AML-193 (cell line): ENCODE data around the gene IPPK.

Source experiments
- DNase-seq, 2 experiments: peaks; one replicate each; lab custom pipeline; 2025; lab: John Stamatoyannopoulos, UW

Gene IPPK

DNA sequence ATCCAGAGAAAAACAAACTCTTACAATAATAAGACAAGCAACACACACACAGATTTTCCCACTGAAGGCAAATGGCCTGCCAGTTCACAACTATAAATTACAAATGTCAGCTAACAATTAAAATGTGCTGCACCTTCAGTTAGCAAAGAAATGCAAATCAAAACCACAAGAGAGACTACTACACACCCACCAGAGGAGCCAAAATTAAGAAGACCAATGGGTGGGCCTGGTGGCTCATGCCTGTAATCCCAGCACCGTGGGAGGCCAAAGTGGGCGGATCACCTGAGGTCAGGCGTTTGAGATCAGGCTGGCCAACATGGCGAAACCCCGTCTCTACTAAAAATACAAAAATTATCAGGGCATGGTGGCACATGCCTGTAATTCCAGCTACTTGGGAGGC lies 15.1 kb upstream of the IPPK start:
- no peak for DNase-seq

DNA sequence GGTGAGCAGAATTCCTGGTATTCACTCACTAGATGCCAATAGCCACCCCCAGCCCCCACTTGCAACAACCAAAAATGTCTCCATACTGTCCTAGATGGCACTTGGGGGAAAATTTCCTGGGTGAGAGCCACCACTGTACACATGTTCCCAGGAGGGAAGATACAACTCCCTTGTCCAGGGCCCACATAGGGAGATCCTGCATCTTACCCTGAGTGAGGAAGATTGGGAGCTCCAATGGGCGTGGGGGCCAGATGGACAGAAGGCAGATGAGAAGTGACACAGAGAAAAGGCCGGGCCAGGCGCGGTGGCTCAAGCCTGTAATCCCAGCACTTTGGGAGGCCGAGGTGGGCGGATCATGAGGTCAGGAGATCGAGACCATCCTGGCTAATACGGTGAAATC lies 12.3 kb upstream of the IPPK start:
- no peak for DNase-seq

GRCh38 chr9:92680166-92681119 lies 10.5 kb upstream of the IPPK start:
- DNase-seq = no peak

DNA sequence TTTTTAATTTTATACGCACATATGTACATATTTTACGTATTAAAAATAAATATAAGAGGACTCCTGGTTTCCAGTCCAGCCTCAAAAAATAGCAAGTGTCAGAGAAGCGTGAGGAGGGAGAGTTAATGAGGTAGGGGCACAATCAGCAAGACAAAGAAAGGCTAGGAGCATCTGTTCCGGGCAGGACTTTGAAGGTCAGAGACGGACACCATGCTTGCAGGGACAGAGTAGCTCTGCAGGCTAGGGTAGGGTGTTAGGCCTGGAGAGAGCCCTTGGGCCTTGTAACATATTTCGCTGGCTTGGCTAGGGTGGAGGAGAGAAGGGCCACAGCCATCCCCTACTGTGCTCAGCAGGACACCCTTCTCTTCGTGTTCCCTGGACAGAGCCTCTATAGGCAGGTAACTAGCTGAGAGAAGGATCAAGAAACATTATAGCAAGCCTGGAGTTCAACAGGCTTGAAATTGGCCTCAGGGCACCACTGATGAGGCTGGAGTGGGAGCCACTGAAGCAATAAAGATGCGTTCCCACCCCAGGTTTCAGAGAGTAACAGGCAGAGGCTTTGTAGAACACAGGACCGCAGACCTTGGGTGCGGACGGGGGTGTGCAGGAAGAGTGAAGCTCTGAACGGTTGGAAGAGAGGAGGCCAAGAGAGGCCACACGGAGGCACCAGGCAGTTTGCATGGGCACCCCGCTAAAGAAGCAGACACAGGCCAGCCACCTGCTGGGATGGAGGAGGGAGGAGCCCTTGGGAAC lies 9.7 kb upstream of the IPPK start:
- DNase-seq = no peak

DNA sequence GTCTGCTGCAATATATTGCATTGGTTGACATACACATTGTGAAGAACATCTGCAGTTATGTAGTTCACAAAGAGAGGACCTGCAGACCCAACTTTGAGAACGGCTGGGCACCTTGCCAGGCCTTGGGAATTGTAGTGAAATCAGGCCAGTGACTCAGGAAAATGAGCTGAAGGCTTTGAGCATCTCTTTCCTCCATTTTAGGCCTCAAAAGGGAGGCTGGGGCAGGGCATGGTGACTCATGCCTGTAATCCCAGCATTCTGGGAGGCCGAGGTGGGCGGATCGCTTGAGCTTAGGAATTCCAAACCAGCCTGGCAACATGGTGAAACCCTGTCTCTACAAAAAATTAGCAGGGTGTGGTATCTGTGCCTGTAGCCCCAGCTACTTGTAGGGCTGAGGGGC lies 1.4 kb upstream of the IPPK start:
- no peak for DNase-seq

DNA sequence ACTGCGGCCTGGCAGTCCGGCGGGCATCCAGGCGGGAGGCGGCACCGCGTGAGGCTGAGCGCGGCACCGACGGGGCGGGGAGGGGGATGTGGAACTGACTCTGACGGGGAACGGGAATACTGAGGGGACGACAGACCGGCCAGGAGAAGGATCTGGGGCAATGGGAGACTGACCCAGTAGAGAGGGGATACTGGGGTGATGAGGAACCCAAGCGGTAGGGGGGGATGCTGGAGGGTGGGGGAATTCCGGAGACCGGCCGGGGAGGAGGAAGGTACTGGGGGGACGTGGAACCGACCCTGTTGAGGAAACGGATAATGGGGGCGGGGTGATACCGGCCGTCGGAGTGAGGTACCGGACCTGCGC lies 423 bp downstream of the IPPK start:
- DNase-seq = no peak

DNA sequence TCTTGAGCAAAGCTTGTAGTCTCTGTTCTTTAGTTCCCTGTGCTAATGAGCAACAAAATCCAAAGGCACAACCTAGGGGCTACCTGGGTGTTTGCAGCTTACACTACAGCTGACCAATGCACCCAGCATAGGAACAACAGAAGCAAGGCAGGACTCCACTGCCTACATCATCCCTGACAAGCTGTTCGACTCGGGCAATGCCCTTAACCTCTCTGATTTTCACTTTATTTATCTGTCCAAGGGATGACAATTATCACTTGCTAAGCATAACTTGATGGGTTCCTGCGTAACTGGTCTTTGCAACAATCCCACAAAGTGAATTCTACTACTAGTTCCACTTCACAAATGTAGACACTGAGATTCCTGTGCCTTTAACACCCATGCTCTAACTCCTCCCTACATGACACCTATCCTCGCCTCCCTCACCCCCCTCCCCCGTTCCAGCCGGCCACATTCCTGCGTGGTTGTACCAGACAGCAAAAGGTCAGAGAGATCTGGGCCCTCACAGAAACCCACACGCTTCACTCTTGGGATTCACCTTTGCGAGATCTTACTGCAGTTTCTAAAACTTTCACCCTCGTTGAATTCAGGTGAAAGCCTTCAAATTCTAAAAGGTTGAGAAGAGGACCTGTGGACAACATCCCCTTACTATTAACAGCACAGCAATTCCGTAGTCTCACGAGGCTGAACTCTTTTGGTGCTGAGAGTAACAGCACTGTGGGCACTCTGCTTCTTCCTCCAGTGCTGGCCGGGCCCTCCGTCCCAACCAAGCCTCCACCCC lies 995 bp downstream of the IPPK start:
- DNase-seq = peak in 1 of 2 experiments; percentile 8

- no peak for DNase-seq
Observed at GRCh38 chr9:92666912-92667532, 2.9 kb downstream of the IPPK start.

- DNase-seq = no peak
Observed at GRCh38 chr9:92666236-92666635, 3.7 kb downstream of the IPPK start.

- no peak for DNase-seq
Observed at GRCh38 chr9:92665836-92666235, 4.1 kb downstream of the IPPK start.

GRCh38 chr9:92664394-92665152 lies 5.4 kb downstream of the IPPK start:
- no peak for DNase-seq

GRCh38 chr9:92663951-92664350 lies 6.0 kb downstream of the IPPK start:
- DNase-seq = no peak

DNA sequence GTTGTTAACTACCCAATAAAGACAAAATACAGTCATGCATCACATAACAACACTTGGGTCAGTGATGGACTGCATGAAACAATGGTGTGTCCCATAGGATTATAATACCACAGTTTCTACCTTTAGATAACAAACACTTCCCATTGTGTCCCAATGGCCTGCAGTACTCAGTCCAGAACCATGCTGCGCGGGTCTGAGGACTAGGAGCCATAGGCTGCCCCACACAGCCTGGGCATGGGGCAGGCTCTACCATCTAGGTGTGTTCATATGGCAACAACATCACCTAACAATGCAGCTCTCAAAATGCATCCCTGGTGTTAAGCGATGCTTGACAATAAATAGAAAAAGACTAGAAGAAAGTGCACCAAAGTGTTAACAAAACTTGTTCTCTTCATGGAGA lies 6.8 kb downstream of the IPPK start:
- DNase-seq = no peak

DNA sequence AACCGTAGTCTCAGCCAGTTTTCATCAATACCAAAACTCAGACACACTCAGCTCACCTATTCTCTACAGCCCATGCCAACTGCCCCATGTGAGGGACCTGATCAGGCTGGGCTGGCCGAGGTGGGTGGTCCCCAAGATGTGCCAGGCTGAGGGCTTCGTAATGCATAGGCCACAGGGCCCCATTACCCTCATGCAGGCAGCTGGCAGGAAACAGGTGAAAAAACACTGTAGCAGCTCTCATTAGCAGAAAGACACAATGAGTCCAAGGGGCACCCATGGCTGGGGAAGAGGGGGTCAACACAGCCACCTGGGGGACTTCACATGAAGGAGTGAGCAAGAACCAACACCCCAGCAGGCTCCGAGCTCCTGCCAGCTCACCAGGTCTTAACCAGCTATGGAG lies 8.2 kb downstream of the IPPK start:
- no peak for DNase-seq

DNA sequence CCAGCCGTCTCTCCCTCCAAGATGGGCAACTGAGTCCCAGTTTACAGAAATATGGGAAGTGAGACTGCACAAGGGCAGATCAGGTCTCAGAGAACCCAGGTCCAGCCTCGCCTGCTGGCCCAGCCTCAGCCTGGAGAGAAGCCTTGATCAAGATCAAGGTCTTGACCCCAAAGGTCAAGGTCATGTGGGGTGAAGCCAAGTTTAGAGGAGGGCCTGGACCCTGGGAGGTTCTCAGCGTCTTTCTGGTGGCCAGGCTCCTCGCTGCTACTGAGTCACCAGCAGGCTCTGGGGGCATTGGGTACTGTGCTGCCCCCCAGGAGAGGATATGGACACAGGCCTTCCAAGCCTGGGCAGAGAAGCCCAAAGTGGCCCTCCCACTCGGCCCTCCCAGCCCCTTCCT lies 8.8 kb downstream of the IPPK start:
- no peak for DNase-seq

DNA sequence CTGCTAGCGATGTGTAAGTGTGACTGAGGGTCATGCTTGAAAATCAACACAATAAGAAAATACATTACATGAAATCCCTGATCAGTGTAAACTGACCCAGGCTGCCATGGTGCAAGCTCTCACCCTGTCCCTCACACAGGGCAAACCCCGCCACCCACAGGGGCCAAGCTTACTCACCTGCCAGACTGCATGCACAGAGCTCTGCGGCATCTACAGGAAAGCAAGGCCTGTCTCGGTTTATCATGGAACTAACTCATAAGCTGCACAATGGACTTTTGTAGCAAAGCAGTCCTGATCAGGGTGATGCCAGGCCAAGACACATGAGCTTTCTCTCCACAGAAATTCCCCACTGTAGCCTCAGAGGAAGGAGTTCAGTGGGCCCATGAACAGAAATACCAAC lies 9.7 kb downstream of the IPPK start:
- DNase-seq = no peak

DNA sequence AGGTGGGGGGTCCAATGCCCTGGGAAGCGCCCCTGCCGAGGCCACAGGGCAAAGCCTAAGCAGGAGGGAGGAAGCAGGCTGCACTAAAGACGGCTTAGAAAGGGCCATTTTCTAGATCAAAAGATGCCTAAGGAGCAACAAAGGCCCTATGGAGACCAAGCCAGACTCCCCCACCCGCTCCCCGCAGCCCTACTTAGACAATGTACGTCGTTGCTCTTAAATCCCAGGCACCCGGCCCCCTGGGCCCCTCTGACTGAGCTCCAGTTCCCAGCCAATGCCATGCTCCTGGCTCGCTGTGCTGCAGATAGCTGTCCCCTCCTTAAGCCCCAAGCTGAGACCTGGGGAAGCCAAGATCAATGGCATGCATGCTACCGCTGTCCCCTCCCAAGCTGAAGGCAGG lies 10.3 kb downstream of the IPPK start:
- no peak for DNase-seq

GRCh38 chr9:92658611-92659010 lies 11.3 kb downstream of the IPPK start:
- DNase-seq = no peak

- DNase-seq = no peak
Observed at GRCh38 chr9:92658176-92658575, 11.8 kb downstream of the IPPK start.

DNA sequence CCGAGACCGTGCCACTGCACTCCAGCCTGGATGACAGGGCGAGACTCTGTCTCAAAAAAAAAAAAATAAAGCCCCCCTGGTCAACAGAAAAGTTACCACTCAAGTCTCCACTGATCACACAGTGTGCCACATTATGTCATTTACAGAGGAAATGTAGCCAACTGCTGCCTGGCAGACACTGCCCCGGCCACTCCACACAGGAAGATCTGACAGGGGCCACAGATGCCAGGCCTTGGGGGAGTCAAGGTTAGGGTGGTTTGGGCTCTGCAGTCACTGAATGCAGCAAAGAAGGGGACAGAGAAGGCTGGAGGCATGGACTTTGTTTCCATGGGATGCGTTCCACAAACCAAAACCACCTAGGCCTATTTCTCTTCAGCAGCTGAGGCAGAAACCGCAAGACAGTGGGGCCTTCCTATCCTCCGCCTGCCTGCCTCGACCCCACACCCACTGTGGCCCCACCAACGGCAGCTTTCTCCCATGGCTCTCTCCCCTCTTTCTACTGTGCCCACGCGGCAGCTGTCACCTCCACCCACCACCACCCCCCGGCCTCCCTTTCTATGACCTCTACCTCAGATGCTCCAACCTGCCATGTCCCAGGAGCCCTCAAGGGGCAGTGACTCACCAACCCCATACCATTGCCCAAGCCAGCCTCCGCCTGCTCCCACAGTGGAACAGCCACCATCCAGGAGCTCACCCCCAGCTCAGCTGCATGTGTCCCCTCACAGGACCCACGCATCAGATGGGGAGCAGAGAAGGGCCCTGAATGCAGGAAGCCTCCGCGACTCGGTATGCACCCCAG lies 12.4 kb downstream of the IPPK start:
- DNase-seq = no peak

GRCh38 chr9:92656537-92656925 lies 13.4 kb downstream of the IPPK start:
- DNase-seq = no peak
